ENCODE measurements around the gene PPP6R3. TPM values are rescaled to one million over a fixed set of nuclear protein-coding genes. Genes with fewer than 3 reads are reported as not detected.

Gene PPP6R3
- total and polyA plus RNA-seq, 2 of the 8 experiments (the other 6 are each of a cell fraction or from before 2014, with no cell fraction given) = 44.6 to 150 TPM

DNA sequence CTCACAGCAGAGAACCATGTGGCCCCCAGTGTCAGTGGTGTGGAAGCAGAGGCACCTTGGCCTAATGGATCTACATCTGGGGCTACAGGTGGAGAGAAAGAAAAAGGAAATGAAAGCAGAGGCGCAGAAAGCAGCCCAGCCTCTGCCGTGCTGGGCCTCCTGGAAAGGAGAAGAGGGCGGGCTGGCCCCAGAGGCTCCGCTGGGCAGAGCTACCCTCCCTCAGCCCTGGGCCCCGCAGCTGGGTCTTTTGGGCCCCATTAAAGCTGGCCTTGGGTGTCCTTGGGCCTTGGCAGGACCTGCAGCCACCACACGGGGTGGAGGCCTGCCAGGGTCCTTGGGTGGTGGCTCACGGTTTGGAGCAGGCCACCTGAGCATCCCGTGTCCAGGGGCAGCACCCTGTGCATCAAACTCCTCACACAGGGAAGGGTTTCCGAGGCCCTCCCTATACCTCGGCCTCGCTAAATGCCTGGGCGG is 192.2 kb downstream of the PPP6R3 start (continued):
- TF ChIP-seq POU5F1 (IDR thresholded peaks at IDR 0.05; ENCODE audit: low read depth, low read length) (no peak), HDAC6 (IDR thresholded peaks at IDR 0.05; ENCODE audit: low read depth, low read length) (no peak)
